HCT116 (cell line): Measurements from ENCODE around the gene TMEM132A. TPM values are rescaled to one million over a fixed set of nuclear protein-coding genes. Genes with fewer than 3 reads are reported as not detected.

ENCODE experiments used
- ATAC-seq: fragments of 200-7000 bp; cut with Tn5 transposase; 2 replicates; pipeline ENCODE4 v1.9.1; 2020; ENCODE audit warnings: mild to moderate bottlenecking, moderate library complexity
- BruUV-seq: library from RNA; stranded (reverse); fragments of 400-500 nt; replicated peaks from 2 replicates; lab custom pipeline; 2021; lab: Mats Ljungman, UMichigan
- CTCF ChIA-PET: fragments of 300-600 bp; sonication (Branson Sonifier 250); formaldehyde crosslinking; loops from one replicate; lab custom pipeline; 2021; ENCODE audit warnings: antibody characterized with exemption; lab: Charles Lee
- POLR2A ChIA-PET: fragments of 300-600, 350-600 bp; sonication (Branson Sonifier 250); formaldehyde crosslinking; loops from one replicate; lab custom pipeline; 2021; ENCODE audit warnings: antibody characterized with exemption; lab: Charles Lee
- RAD21 ChIA-PET, 2 experiments: fragments of 300-600 bp; sonication (Branson Sonifier 250); formaldehyde crosslinking; loops; one replicate each; lab custom pipeline; 2023; ENCODE audit warnings: low total read pairs in 2 of 2; ENCODE audit not compliant: uncharacterized antibody in 2 of 2, unreplicated experiment in 2 of 2, low non-redundant PET in 1 of 2; lab: Charles Lee
- DNase-seq: peaks from one replicate; pipeline ENCODE4 v3.0.0-alpha.2; 2010; ENCODE audit warnings: low read depth, low spot score
- H2AFZ ChIP-seq: fragments of 200-600 bp; shearing (Covaris generic), sonication (generic); 2 replicates; pipeline ENCODE4 v1.6.1; 2017; ENCODE audit warnings: low read depth, mixed run types, mixed read lengths, antibody characterized with exemption, low read length; ENCODE audit not compliant: poor library complexity, severe bottlenecking
- H3K27ac ChIP-seq: 2 replicates; pipeline ENCODE4 v1.5.1; 2012; ENCODE audit warnings: low read depth, low read length
- H3K27me3 ChIP-seq: fragments of 200-600 bp; sonication (generic); 2 replicates; pipeline ENCODE4 v1.6.1; 2016; ENCODE audit warnings: mixed run types, low read length, mixed read lengths; ENCODE audit not compliant: insufficient read depth
- H3K36me3 ChIP-seq, 2 experiments: fragments of 200-500 bp in 1 of 2; fragments of 200-600 bp in 1 of 2; sonication (Bioruptor generic) in 1 of 2; sonication (generic) in 1 of 2; 2 replicates each; pipeline versions ENCODE4 v1.5.1 to v1.6.1; 2014 to 2016; ENCODE audit warnings: low read length in 2 of 2, inconsistent platforms in 1 of 2, mixed read lengths in 1 of 2, mixed run types in 1 of 2; ENCODE audit not compliant: insufficient read depth in 2 of 2, control insufficient read depth in 1 of 2
- H3K4me1 ChIP-seq, 2 experiments: fragments of 200-600 bp in 1 of 2; sonication (generic) in 1 of 2; 2 replicates each; pipeline versions ENCODE4 v1.5.1 to v1.6.1; 2012 to 2017; ENCODE audit warnings: low read length in 2 of 2, inconsistent platforms in 1 of 2, mild to moderate bottlenecking in 1 of 2, mixed read lengths in 1 of 2, mixed run types in 1 of 2, moderate library complexity in 1 of 2; ENCODE audit not compliant: insufficient read depth in 2 of 2, control insufficient read depth in 1 of 2
- H3K4me2 ChIP-seq: fragments of 200-600 bp; sonication (generic); 2 replicates; pipeline ENCODE4 v1.6.1; 2017; ENCODE audit warnings: mixed run types, low read length, mixed read lengths
- H3K4me3 ChIP-seq, 2 experiments: fragments of 200-600 bp in 1 of 2; sonication (generic) in 1 of 2; replicated peaks in 1 of 2; 2 replicates each; pipeline ENCODE4 v1.5.1; 2011 to 2016; ENCODE audit warnings: low read length in 2 of 2, control low read depth in 1 of 2, low read depth in 1 of 2, mild to moderate bottlenecking in 1 of 2, mixed read lengths in 1 of 2, mixed run types in 1 of 2
- H3K79me2 ChIP-seq: fragments of 200-600 bp; sonication (generic); 2 replicates; pipeline ENCODE4 v1.6.1; 2017; ENCODE audit warnings: mild to moderate bottlenecking, mixed run types, low read length, moderate library complexity, mixed read lengths; ENCODE audit not compliant: insufficient read depth
- H3K9ac ChIP-seq: fragments of 200-600 bp; sonication (generic); 2 replicates; pipeline ENCODE4 v1.6.1; 2016; ENCODE audit warnings: low read length, mixed read lengths
- H3K9me2 ChIP-seq: fragments of 200-600 bp; sonication (generic), shearing (Covaris generic); 2 replicates; pipeline ENCODE4 v1.6.1; 2017; ENCODE audit warnings: mixed run types, mild to moderate bottlenecking, moderate library complexity; ENCODE audit not compliant: insufficient read depth
- H3K9me3 ChIP-seq, 2 experiments: fragments of 200-500 bp in 1 of 2; fragments of 200-600 bp in 1 of 2; sonication (Bioruptor generic) in 1 of 2; sonication (generic) in 1 of 2; 2 replicates each; pipeline ENCODE4 v1.6.1; 2014 to 2017; ENCODE audit warnings: low read length in 2 of 2, mixed read lengths in 2 of 2, inconsistent platforms in 1 of 2, low read depth in 1 of 2, mild to moderate bottlenecking in 1 of 2, mixed run types in 1 of 2, moderate library complexity in 1 of 2; ENCODE audit not compliant: control insufficient read depth in 1 of 2, insufficient read depth in 1 of 2
- H4K20me1 ChIP-seq: fragments of 200-600 bp; sonication (generic), shearing (Covaris generic); 2 replicates; pipeline ENCODE4 v1.6.1; 2017; ENCODE audit warnings: mixed run types, mild to moderate bottlenecking, moderate library complexity; ENCODE audit not compliant: insufficient read depth
- CBX3 ChIP-seq: IDR thresholded peaks from 2 replicates; pipeline ENCODE4 v1.6.1; 2012; ENCODE audit warnings: low read depth
- CEBPB ChIP-seq: IDR thresholded peaks from 2 replicates; pipeline ENCODE4 v1.6.1; 2012; ENCODE audit warnings: low read depth
- EGR1 ChIP-seq: IDR thresholded peaks from 2 replicates; pipeline ENCODE4 v1.6.1; 2012; ENCODE audit warnings: low read depth
- EZH2 ChIP-seq: fragments of 200-600 bp; sonication (generic); IDR thresholded peaks from 2 replicates; pipeline ENCODE4 v1.6.1; 2017; ENCODE audit warnings: antibody characterized with exemption, mixed run types
- EZH2phosphoT487 ChIP-seq: fragments of 200-600 bp; IDR thresholded peaks from 2 replicates; pipeline ENCODE4 v1.6.1; 2018; ENCODE audit warnings: antibody characterized with exemption, borderline replicate concordance
- POLR2A ChIP-seq: IDR thresholded peaks from 2 replicates; pipeline ENCODE4 v1.7.0; 2011; ENCODE audit warnings: borderline replicate concordance; ENCODE audit not compliant: insufficient read depth, insufficient read length; ENCODE audit errors: extremely low read depth
- POLR2AphosphoS5 ChIP-seq: IDR thresholded peaks from 2 replicates; pipeline ENCODE4 v1.6.1; 2011; ENCODE audit warnings: mild to moderate bottlenecking, low read depth, low read length, moderate library complexity
- RAD21 ChIP-seq: IDR thresholded peaks from 2 replicates; pipeline ENCODE4 v1.6.1; 2012; ENCODE audit warnings: low read depth, mild to moderate bottlenecking
- SP1 ChIP-seq: IDR thresholded peaks from 2 replicates; pipeline ENCODE4 v1.6.1; 2012; ENCODE audit warnings: low read depth
- SRF ChIP-seq: IDR thresholded peaks from 2 replicates; pipeline ENCODE4 v1.6.1; 2012; ENCODE audit warnings: low read depth
- TCF7L2 ChIP-seq: IDR thresholded peaks from 2 replicates; pipeline ENCODE4 v1.7.0; 2011; ENCODE audit warnings: borderline replicate concordance, inconsistent platforms; ENCODE audit not compliant: insufficient read depth, insufficient read length; ENCODE audit errors: extremely low read depth
- ZFX ChIP-seq: fragments of 450-650 bp; IDR thresholded peaks from 2 replicates; pipeline ENCODE4 v1.6.1; 2017
- intact Hi-C: fragments of 100-400 bp; cut with micrococcal nuclease; formaldehyde crosslinking; loops from 2 replicates; pipeline ENCODE4 v1.10.0; 2022
- total RNA-seq: library from RNA; stranded (reverse); gene quantifications from one replicate; pipeline ENCODE4 v1.2.1, GENCODE V29; 2021; ENCODE audit not compliant: unreplicated experiment
- TF ChIP-seq, protein P1 (sequence below), 3 experiments: fragments of 200-600 bp in 1 of 3; sonication (generic) in 1 of 3; IDR thresholded peaks in 2 of 3; conservative IDR thresholded peaks in 1 of 3; 2 replicates each; pipeline ENCODE4 v1.5.1; 2012 to 2017; ENCODE audit warnings: low read depth in 2 of 3, low read length in 2 of 3, antibody characterized with exemption in 1 of 3, borderline replicate concordance in 1 of 3, control low read depth in 1 of 3, mild to moderate bottlenecking in 1 of 3, mixed read lengths in 1 of 3, mixed run types in 1 of 3, moderate library complexity in 1 of 3; ENCODE audit not compliant: insufficient read depth in 1 of 3
- TF ChIP-seq, protein P2 (sequence below): IDR thresholded peaks from 2 replicates; pipeline ENCODE4 v1.6.1; 2012; ENCODE audit warnings: low read depth

The TMEM132A gene
- total RNA-seq, 1 experiment from 2014 or later = 120 TPM

DNA sequence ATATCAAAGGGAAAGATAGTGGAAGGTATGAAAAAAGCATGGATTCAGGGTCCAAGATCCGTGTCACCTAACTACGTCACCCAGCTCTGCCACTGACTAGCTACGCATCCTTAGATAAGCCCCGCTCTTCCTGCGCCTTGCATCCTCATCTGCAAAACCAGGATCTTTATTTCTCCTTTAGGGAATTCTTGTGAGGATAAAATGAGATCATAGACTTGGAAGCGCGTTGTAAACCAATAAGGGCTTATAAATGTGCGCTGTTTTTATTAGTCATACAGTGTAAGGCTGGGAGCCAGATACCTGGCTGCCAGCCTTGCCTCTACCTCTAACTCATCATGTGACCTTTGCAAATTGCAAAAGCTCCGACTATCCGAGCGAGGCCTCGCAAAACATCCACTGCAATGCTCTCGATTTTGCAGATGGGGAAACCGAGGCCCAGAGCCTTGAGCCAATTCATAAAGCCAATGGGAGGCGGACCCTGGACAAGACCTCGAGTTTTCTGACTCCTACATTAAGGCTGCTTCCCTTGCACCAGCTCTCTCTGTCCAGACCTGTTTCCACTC, 18.6 kb upstream of the TMEM132A start:
- peak overlapping the region; percentile 90 for H3K27ac ChIP-seq
- CTCF ChIA-PET = interaction anchor here (2.3 kb wide), 1 partner anchor 9 kb away, joined by 8 read pairs; no protein-coding TSS in a partner anchor
- H3K79me2 ChIP-seq = peaks cover 50% of the 10 kb centered on the region
- H3K9me2 ChIP-seq = no peaks in the 10 kb centered on the region
- H3K9ac ChIP-seq = peak overlapping the region; percentile 98
- H3K27me3 ChIP-seq = no peaks in the 10 kb centered on the region
- H3K36me3 ChIP-seq = peaks cover 17 to 27% of the 10 kb centered on the region in 2 experiments; a peak in 3 of 4 replicates
- H3K4me1 ChIP-seq = peaks cover 10 to 19% of the 10 kb centered on the region in 2 experiments
- no TSS peak for BruUV-seq
- ATAC-seq (no peak; the same call in 1 of the 2 replicates), DNase-seq (no peak)
- peak overlapping the region; percentile 87 for H3K4me2 ChIP-seq
- POLR2A ChIA-PET = interaction anchor here (0.7 to 1.3 kb wide), 2 partner anchors 10 to 18 kb away, joined by 4 read pairs; no protein-coding TSS in a partner anchor
- H4K20me1 ChIP-seq = no peaks in the 10 kb centered on the region; the same call in 1 of the 2 replicates
- intact Hi-C loops = no loop called here
- RAD21 ChIA-PET = no interaction called here
- H3K9me3 ChIP-seq = no peaks in the 10 kb centered on the region
- no peak overlapping the region for H2AFZ ChIP-seq
- H3K4me3 ChIP-seq = peak overlapping the region; percentile 84 to 92
- TF ChIP-seq CBX3 = no peak
- no peak for TF ChIP-seq EZH2phosphoT487
- TF ChIP-seq POLR2AphosphoS5 = no peak
- no peak for TF ChIP-seq RAD21
- no peak for TF ChIP-seq EGR1
- TF ChIP-seq, protein P1, sequence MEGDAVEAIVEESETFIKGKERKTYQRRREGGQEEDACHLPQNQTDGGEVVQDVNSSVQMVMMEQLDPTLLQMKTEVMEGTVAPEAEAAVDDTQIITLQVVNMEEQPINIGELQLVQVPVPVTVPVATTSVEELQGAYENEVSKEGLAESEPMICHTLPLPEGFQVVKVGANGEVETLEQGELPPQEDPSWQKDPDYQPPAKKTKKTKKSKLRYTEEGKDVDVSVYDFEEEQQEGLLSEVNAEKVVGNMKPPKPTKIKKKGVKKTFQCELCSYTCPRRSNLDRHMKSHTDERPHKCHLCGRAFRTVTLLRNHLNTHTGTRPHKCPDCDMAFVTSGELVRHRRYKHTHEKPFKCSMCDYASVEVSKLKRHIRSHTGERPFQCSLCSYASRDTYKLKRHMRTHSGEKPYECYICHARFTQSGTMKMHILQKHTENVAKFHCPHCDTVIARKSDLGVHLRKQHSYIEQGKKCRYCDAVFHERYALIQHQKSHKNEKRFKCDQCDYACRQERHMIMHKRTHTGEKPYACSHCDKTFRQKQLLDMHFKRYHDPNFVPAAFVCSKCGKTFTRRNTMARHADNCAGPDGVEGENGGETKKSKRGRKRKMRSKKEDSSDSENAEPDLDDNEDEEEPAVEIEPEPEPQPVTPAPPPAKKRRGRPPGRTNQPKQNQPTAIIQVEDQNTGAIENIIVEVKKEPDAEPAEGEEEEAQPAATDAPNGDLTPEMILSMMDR (IDR thresholded peaks at IDR 0.05 in 2 of 3, conservative IDR thresholded peaks at IDR 0.05 in 1 of 3; ENCODE audit: borderline replicate concordance in 1 of 3, insufficient read depth in 1 of 3, low read depth in 2 of 3, low read length in 2 of 3) = no peak
- TF ChIP-seq TCF7L2 = no peak
- no peak for TF ChIP-seq CEBPB
- TF ChIP-seq SP1 = no peak
- no peak for TF ChIP-seq POLR2A
- TF ChIP-seq, protein P2, sequence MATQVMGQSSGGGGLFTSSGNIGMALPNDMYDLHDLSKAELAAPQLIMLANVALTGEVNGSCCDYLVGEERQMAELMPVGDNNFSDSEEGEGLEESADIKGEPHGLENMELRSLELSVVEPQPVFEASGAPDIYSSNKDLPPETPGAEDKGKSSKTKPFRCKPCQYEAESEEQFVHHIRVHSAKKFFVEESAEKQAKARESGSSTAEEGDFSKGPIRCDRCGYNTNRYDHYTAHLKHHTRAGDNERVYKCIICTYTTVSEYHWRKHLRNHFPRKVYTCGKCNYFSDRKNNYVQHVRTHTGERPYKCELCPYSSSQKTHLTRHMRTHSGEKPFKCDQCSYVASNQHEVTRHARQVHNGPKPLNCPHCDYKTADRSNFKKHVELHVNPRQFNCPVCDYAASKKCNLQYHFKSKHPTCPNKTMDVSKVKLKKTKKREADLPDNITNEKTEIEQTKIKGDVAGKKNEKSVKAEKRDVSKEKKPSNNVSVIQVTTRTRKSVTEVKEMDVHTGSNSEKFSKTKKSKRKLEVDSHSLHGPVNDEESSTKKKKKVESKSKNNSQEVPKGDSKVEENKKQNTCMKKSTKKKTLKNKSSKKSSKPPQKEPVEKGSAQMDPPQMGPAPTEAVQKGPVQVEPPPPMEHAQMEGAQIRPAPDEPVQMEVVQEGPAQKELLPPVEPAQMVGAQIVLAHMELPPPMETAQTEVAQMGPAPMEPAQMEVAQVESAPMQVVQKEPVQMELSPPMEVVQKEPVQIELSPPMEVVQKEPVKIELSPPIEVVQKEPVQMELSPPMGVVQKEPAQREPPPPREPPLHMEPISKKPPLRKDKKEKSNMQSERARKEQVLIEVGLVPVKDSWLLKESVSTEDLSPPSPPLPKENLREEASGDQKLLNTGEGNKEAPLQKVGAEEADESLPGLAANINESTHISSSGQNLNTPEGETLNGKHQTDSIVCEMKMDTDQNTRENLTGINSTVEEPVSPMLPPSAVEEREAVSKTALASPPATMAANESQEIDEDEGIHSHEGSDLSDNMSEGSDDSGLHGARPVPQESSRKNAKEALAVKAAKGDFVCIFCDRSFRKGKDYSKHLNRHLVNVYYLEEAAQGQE = no peak
- TF ChIP-seq SRF = no peak
- TF ChIP-seq EZH2 = no peak
- no peak for TF ChIP-seq ZFX
